Keratinocyte (primary cell): Measurements from ENCODE around the gene PGM1.

Experiments used
- CTCF ChIP-seq, 3 experiments: IDR thresholded peaks in 1 of 3; conservative IDR thresholded peaks in 1 of 3; optimal IDR thresholded peaks in 1 of 3; 2 replicates in 2 of 3; 3 replicates in 1 of 3; pipeline versions ENCODE3 to v1.5.1; 2011; ENCODE audit warnings: low read length in 3 of 3, mild to moderate bottlenecking in 3 of 3, moderate library complexity in 2 of 3, control low read depth in 1 of 3, inconsistent platforms in 1 of 3; ENCODE audit not compliant: insufficient read depth in 2 of 3; ENCODE audit errors: extremely low read depth in 1 of 3
- EZH2 ChIP-seq: IDR thresholded peaks from one replicate; pipeline ENCODE4 v1.6.1; 2012; ENCODE audit warnings: inconsistent platforms, mild to moderate bottlenecking, low read length, moderate library complexity

GRCh38 chr1:63645317-63645716 lies 52.1 kb downstream of the PGM1 start:
- TF ChIP-seq EZH2 (no peak), CTCF (optimal IDR thresholded peaks at IDR 0.05 in 1 of 3, IDR thresholded peaks at IDR 0.05 in 1 of 3, conservative IDR thresholded peaks at IDR 0.05 in 1 of 3; ENCODE audit: extremely low read depth in 1 of 3, insufficient read depth in 2 of 3, low read length in 3 of 3) (no peak)
